ENCODE results near the gene MYO5B.

The MYO5B gene

DNA sequence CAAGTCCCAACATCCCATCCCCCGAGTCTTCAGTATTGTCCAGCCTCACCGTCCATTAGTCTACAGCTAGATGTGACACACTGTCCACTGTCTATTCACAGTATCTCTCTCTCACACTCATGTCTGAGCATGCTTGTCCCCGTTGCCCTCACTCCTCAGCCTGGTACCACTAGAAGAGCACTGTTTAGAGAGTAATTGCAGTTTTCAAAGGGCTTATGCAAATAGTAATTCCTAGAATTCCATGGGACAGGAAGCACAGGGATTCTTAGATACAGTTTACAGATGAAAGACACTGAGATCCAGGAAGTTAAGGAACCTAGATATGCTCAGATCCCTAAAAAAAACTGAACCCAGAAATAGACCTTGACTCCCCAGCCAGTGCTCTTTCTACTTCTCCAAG, 125.5 kb downstream of the MYO5B start:
- no peak for DNase-seq (ENCODE audit: low read depth)

DNA sequence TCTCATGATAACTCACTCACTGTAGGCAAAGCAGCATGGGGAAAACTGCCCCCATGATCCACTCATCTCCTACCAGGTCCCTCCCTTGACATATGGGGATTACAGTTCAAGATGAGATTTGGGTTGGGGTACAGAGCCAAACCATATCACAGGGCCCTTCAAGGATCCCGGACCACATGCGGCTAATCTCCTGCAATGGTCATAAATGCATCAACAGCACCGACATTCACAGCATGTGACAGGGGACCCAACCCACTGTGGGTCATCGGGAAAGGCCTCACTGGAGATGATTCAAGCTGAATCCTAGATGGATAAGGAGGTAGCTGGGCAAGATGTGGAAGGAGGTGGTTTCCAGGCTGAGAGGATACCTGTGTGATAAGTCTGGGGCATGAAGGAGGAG, 129.4 kb downstream of the MYO5B start:
- DNase-seq (ENCODE audit: low read depth) = no peak

DNA sequence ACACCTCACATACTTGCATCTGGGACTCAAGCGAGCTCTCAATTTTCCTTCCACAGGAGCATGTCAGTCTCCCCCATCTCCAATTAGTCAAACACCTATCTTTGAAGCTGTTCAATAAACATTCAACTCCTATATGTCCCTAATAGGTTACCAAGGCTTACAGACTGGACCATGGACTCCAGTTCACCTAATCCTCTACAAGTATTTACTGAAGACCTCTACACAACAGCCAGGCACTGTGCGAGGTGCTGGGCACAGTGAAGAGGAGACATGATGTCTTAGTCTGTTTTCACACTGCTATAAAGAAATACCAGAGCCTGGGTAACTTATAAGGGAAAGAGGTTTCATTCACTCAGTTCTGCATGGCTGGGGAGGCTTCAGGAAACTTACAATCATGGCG, 129.9 kb downstream of the MYO5B start:
- no peak for DNase-seq (ENCODE audit: low read depth)

DNA sequence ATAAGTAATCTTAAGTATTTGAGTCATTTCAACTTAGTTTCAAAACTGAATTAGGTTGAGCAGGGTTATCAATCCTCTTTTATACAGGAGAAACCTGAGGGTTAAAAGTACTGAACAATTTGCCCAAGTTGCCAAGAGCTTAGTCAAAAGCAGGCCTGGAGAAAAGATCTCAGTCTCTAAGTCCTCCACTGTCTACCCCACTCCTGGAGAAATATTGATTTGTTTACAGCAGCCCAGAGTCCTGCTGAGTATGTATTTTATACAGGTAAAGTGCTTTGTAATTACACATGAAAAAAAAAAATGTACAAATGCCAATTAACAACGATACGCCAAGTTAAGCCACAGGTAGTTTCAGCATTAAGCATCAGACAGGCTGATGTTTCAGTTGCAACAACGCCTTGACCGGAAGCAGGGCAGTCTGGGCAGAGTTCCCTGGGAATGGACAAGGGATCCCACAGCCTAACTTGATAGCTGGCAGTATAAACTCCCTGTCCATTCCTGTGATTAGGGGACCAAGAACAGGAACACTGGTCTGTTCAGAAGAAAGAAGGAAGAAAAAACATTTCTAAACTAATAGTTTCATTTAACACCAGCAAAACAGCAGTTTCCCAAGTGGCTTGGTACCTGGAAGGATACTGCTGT, 132.9 kb downstream of the MYO5B start:
- no peak for DNase-seq (ENCODE audit: low read depth)

DNA sequence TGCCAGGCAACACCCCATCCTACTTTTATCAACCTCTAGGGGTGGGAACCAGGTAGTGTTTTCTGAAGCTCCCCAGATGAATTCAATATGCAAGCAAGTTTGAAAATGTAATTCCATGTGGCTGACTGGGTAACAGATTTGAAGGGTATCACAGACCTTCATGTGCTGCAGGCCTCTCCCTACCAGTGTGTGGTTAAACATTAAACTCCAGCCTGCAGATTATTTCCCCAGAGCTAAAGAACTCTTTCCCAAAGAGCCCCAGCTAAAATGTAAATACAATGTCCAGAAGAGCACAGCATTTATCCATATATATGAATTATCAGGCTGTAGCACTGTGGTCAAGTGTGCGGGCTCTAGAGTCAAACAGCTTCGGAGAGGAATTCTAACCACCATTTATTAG, 134.1 kb downstream of the MYO5B start:
- no peak for DNase-seq (ENCODE audit: low read depth)

DNA sequence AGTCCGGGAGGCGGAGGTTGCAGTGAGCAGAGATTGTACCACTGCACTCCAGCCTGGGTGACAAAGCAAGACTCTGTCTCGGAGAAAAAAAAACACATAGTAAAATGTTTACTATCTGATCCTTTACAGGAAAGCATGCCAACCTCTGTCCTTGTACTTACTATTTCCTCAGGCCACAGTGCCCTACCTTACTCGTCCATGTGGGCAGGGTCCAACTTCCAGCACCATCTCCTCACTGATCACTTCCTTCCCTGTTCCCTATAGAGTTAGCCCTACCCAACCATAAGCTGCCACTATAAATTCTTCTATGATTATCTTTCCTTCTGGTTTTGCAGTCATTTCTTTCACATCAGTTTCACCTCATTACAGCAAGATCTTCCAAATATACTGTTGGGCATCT, 136.2 kb downstream of the MYO5B start:
- DNase-seq (ENCODE audit: low read depth) = no peak

DNA sequence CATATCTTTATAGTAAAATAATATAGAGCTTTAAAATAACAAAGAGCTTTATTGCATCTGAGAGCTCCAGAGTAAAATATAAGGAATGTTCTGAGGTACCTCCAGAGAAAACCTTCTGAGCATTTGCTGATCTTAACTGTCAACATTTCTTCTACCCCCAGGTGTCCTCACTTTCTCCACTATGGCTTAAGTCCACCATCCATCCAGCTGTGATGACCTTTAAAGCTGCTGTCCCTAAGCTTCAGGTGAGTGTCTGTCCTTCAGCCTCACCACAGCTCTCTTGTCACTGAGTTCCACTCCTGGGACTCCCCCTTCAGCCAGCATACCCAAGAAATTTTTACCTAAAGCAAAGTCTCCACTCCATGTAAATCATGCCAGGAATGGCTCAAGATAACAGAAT, 137.9 kb downstream of the MYO5B start:
- no peak for DNase-seq (ENCODE audit: low read depth)

DNA sequence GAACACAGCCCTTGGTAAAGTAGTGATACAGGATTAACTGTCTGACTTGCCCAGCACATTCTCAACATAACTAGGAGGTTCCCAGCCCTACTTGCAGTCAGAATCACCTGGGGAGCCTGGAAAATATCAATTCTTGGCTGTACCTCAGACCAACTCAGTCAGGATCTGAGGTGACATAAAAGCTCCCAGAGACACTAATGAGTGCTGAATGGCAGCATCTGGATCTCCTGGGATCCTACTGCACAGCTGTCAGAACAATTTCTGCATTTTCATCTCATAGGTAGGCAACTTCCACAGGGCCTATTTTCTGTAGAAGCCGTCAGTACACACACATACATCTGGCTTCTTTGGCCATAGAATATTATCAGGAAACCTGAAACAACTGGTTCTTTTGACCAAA, 138.8 kb downstream of the MYO5B start:
- DNase-seq (ENCODE audit: low read depth) = no peak

DNA sequence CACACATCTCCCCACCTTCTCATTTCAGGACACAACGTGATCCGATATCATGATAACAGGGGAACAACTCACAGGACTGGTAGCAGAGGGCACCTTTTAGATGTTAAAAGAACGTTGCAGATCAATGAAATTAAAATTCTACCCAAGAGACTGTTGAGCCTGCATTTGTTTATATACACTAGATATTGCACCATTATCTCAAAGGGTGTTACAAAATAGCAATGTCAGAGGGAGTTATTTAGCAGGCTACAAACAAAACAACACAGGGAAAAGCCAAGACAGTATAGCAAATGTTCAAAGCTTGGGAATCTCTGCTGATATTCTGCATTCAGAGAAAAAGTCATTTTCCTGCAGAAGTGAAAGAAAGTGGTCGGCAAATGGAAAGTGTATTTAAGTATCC, 139.5 kb downstream of the MYO5B start:
- DNase-seq (ENCODE audit: low read depth) = no peak

DNA sequence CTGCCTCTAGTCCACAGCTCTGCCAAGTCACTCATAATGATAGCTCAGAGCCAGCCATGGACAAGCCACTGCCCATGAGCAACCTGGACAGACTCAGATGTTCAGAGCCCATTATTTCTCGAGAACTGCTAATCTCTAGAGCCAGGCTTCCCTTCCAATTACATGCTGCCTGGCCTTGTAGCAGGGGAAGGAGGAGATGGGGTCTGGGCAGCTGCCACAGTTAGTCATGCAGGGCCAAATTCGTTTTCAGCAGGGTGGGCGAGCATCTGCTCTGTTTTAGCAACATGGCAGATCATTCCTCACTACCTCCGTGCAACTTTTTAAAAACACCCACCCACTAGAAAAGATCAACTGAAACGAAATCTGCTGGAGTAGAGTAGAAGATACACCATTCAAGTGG, 141.8 kb downstream of the MYO5B start:
- no peak for DNase-seq (ENCODE audit: low read depth)

DNA sequence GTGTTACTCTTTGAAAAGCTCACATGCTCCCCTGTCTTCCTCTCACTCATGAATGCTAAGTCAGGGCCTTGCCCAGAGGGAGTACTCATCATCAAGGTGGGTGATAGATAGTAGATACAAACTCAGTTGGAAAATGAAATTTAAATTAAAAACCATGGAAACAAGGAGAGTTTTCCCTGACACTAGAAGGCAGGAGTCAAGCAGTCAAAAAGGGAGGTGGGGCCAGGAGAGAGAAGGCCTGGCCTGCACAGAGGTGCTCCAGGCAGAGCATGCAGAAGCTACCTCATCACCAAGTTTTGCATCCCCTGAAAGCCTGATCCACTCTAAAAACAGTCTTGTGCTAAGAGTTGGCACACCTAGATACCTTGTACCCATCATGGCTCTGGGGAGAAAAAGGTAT, 143.7 kb downstream of the MYO5B start:
- no peak for DNase-seq (ENCODE audit: low read depth)

DNA sequence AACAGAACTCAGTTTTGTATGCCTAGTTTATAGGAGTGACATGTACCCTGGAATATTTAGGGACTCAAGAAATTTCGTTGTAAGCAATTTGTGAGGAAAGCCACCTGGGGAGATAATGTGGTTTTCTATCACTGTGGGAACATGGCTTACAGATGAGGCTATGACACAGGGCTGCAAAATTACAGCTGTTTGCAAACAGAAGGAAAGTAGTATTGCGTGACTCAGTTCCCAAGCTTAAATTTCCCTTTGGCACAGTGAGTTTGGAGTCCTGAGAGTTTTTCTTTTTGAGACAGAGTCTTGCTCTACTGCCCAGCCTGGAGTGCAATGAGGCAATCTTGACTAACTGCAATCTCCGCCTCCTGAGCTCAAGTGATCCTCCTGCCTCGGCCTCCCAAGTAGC, 149.8 kb downstream of the MYO5B start:
- no peak for DNase-seq (ENCODE audit: low read depth)

DNA sequence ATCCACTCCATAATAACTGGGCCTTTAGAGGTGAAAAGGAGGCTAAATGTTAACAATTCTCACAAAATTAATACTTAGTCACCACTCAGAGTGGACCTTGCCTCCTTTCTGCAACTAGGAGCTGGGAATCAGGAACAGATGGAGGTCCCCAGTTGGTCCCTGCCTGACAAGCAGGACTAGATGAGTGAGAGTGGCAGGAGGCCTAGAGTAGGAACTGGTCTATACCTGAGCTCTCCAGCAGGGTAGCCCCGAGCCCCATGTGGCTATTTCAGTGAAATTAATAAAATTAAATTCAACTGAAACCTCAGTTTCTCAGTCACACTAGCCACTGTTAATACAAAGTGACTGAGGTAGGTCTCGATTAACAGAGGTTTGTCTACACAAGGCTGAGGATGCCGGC, 150.5 kb downstream of the MYO5B start:
- DNase-seq (ENCODE audit: low read depth) = no peak

DNA sequence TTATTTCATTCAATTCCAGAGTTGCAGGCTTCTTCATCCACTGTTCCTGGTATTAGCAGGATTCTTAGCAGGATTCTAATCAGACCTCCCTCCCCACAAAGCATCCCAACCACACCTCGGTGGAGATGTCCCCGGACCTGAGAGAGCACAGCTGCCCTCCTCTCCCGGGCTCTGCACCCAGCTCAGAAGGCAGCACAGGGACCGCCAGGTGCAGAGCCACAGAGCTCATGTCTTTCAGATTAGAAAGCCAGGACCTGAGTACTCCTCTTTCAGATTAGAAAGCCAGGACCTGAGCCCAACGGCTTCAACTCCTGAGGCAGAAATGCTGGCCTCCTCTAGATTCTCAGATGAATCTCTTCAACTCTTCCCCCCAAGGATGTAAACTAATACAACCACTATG, 152.3 kb downstream of the MYO5B start:
- no peak for DNase-seq (ENCODE audit: low read depth)

DNA sequence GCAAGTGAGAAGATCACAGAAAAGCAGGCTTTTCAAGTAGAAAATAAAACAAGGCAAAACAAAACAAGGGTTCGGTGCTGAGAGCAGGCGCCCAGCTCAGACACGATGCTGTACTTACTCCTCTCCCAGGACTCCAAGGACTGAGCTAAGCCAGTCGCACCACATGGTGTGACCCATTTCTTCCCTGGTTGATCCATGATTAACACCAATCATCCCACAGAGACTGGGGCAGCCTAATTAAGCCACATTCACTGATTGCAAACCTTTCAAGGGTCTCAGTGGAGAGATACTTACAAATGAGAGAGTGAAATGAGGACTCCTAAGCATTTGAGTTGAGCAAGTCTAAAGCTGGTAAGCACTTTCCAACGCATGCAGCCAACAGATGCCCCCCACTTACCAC, 155.2 kb downstream of the MYO5B start:
- no peak for DNase-seq (ENCODE audit: low read depth)

DNA sequence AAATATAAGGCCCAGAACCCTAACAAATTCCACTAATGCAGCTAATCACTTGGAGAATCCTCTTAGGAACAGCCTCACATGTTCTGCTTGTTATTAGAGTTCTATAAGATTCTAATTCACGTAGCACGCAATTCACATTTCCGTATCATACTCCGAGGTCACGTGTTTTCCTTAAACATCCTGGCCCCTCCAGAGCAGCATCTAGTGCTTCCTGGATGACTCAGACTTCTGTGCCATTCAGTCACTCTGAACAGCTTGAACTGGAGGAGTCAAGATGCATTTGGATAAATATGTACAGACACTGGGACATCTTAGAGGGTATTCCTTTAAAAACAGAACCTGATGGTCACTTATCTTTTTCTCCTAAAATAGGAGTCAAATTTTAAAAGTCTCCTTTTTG, 156.5 kb downstream of the MYO5B start:
- DNase-seq (ENCODE audit: low read depth) = no peak

DNA sequence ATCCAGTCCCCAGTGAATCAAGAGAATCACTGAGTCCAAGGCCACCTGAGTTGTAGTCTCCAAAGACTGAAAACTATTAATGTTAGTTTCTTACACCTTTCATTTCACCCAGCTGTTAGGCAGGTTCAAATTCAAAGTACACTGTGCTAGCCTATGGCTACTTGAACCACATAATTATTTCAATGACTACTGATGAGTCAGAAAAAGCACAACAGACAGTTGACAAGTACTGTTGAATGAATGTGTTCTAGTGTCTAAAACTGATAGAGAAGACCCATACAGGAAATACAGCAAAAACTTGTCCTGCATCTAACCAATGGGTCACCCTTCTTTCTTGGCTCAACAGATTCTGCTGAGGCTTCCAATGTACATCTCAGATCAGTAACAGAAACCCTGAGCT, 160.9 kb downstream of the MYO5B start:
- no peak for DNase-seq (ENCODE audit: low read depth)

DNA sequence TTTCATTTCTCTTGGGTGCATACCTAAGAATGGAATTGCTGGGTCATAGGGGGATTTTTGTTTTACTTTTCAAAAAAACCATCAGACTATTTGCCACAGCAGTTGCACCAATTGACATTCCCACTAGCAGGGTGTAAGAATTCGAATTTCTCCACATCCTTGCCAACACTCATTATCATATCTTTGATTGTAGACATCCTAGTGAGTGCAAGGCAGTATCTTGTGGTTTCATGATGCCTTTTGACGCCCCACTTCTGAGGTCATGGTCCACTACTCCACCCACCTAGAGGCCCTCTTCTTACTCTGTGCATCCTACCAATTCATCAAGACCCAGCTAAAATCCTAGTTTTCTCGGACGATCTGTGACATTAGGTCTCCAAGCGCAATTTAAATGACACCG, 161.9 kb downstream of the MYO5B start:
- DNase-seq (ENCODE audit: low read depth) = no peak

DNA sequence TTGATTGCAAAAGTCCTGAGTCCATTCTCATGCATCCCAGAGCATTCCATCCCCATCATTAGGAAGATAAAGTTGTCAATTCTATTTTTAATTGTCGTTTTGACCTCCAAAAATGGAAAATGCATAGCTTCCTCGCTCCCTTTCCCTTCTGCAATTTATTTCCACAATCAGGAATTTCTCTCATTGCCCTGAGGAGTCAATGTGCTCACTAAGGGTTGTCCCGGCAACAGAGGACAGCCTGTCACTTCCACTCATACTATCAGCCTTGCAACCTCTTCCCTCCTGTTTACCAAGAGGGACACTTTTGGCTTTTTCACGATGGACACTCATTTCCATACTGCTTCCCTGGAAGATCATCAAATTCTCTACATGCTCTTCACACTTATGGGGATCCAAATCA, 164.8 kb downstream of the MYO5B start:
- no peak for DNase-seq (ENCODE audit: low read depth)

DNA sequence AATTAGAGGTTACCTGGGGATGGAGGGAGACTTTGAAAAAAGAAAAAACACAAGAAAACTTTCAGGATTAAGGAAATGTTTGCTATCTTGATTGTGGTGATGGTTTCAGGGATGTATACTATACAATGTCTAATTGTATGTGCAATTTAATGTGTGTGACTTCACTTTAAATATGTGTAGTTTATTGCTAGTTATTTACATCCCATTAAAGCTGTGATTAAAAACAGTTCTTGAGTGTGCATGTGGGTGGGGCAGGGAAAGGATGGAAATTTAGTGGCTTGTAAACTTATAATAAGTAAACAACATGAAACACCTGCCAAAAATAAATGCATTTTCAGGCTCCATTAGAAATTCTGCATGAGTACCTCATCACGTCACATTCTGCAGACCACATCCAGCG, 167.0 kb downstream of the MYO5B start:
- DNase-seq (ENCODE audit: low read depth) = no peak

DNA sequence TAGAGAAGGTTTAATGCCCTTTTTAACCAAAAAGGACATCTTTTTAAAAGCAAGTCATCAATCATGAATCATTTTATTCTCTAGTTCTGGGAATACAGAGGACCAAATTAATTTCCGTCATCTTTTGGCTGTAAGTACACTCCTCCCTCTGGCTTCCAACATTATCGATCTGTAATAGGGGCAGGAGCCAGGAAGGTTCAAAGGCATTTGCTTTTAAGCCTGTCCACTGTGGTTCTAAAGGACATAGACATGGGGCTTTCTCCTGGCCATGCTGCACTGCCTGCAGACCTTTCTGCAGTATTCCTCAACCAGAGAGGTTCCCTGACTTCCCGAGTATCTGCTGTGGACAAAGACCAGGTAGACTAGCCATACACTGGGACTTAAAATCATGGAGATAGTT, 170.5 kb downstream of the MYO5B start:
- DNase-seq (ENCODE audit: low read depth) = no peak

DNA sequence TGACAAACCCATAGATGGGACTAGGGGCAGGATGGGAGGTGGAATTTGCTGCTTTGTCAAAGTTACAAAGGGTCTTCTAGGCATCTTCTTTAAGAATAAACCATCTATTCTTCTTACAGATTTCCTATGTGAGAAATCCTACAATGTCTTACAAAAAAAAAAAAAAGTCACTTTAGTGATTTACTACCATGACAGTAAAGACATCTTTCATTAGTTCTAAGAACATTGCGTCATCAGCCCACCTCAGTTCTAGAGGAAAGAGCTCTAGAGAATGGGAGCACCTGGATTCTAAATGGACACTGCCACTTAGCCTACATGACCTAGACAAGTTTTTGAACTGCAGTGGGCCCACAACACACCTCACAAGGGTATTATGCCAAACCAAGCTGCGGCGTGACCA, 172.0 kb downstream of the MYO5B start:
- no peak for DNase-seq (ENCODE audit: low read depth)

DNA sequence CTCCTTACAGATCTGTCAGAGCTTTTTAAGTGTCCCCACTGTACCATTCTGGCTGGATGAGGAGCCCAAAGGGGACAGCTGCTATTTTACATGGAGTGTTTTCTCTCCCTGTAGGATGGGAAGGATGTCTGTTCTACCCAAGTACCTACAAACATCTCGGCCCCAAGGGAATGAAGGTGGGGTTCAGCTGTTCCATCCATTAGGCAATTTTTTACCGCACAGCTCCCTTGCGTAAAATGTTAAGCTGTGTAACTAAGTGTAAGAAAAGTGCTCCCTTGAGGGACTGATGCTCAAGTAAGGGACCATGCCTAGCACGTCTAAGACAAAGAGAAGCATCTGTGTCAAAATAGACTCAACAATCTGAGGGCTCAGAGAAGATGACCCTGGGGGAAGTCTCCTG, 180.3 kb downstream of the MYO5B start:
- no peak for DNase-seq (ENCODE audit: low read depth)

DNA sequence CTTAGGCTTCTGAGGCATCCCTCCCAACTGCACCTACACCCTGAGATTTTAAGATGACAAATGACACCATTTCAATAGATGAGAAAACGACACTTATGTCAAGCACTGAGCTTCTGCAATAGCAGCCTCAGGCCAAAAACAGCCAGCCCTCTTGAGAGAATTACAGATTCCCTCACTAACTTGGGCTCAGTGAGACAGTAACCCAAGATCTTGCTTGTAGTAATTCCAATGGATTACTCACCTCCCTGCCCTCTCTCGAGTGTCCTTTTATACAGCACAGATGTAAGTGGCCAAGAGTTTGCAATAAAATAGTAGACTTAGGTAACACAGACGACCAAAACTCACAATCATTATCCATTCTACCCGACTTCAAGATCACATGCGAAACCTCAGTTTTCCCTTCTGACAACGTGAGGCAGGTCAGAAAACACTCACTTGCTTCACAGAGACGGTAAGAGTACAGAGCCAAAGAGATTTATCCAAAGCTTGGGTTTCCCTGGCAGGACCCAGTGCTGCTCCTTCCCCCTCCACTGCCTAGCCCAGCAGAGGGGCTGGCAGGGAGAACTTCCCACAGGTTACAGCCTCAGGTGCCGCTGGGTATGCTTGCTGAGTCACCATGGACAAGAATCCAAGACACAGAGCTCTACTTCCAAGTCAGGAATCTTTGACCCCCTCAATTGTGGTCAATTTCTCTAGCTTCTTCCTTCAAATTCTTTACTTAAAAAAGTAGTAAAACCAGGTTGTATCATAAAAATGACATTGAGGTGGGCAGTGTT, 181.4 kb downstream of the MYO5B start:
- DNase-seq (ENCODE audit: low read depth) = no peak

Data from CMK (cell line).